Measurements from ENCODE around the gene NSFL1C. TPM values are rescaled to one million over a fixed set of nuclear protein-coding genes. Genes with fewer than 3 reads are reported as not detected.

Gene NSFL1C
- total and polyA plus RNA-seq, 3 donors from 2014 or later, result 61.8 to 107 (median 63.9) TPM

DNA sequence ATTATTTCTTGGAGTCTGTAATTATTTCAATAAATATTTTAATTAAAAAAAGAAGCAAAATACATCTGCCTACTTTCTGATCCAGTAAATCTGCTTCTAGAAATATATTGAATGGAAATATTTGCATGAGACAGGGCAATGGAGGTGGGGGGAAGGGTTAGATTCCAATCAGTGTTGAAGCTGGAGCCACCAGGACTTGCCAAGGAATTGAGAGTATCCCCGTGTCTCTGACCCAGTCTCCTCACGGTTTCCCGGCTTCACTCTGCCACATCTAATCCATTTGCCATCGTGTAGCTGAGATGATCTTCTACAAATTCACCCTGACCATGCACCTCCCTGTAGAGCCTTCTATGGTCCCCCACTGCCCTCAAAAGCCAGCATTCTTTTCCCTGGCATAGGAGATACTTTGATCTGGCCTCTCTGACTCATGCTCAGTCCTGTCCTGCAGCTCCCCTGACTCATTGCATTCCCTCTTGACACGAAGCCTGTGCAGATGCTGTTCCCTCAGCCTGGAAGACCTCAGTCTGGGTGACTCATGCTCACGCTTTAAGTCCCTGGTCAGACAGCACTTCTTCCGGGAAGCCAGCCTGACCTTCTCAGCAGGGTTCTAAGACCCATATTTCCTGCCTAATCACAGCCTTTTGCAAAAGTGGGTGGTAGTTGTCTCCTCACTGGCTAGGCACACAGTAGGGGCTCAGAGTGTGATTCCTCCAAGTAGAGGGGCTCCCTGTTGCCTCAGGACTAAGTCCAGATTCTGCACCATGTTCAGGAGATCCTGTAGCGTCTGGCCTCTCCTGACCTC is 50.8 kb downstream of the NSFL1C start:
- TF ChIP-seq POLR2A (IDR thresholded peaks at IDR 0.05), result no peak
- no peak for TF ChIP-seq CTCF (IDR thresholded peaks at IDR 0.05)
- Histone ChIP-seq H3K4me1 (no peaks in the 10 kb centered on the region), H3K9me3 (no peaks in the 10 kb centered on the region), H3K27me3 (no peaks in the 10 kb centered on the region), H3K36me3 (ENCODE audit: low read depth, missing control alignments) (no peaks in the 10 kb centered on the region), H3K27ac (no peak overlapping the region), H3K4me3 (no peak overlapping the region)
- intact Hi-C loops (cut with DNase I; ENCODE audit: low total_unique reads), result no loop called here
- 73 to 79% methylated on average over 8 of the region's 8 CpGs for WGBS, 2 donors
- no peak for DNase-seq

GRCh38 chr20:1414982-1415381 is 51.7 kb downstream of the NSFL1C start:
- Histone ChIP-seq H3K36me3 (ENCODE audit: low read depth, missing control alignments) (no peaks in the 10 kb centered on the region), H3K27me3 (no peaks in the 10 kb centered on the region), H3K4me3 (no peak overlapping the region), H3K4me1 (no peaks in the 10 kb centered on the region), H3K9me3 (no peaks in the 10 kb centered on the region), H3K27ac (no peak overlapping the region)
- DNase-seq, result no peak
- intact Hi-C loops (cut with DNase I; ENCODE audit: low total_unique reads), result no loop called here
- 73 to 87% methylated on average over 4 of the region's 4 CpGs for WGBS, 2 donors
- no peak for TF ChIP-seq POLR2A (IDR thresholded peaks at IDR 0.05)
- TF ChIP-seq CTCF (IDR thresholded peaks at IDR 0.05), result no peak

GRCh38 chr20:1405801-1406200 is 60.8 kb downstream of the NSFL1C start:
- H3K9me3 ChIP-seq, result no peaks in the 10 kb centered on the region
- no peaks in the 10 kb centered on the region for H3K27me3 ChIP-seq
- no peak overlapping the region for H3K27ac ChIP-seq
- H3K4me3 ChIP-seq, result no peak overlapping the region
- no peaks in the 10 kb centered on the region for H3K36me3 ChIP-seq (ENCODE audit: low read depth, missing control alignments)
- DNase-seq, result no peak
- WGBS, 2 donors, result 60 to 67% methylated on average over 2 of the region's 2 CpGs
- H3K4me1 ChIP-seq, result no peaks in the 10 kb centered on the region
- intact Hi-C loops (cut with DNase I; ENCODE audit: low total_unique reads), result no loop called here
- TF ChIP-seq CTCF (IDR thresholded peaks at IDR 0.05) (no peak), POLR2A (IDR thresholded peaks at IDR 0.05) (no peak)

GRCh38 chr20:1403624-1404023 is 63.0 kb downstream of the NSFL1C start:
- no peak for DNase-seq
- H3K4me1 ChIP-seq, result no peaks in the 10 kb centered on the region
- 60 to 95% methylated on average over 1 of the region's 1 CpG for WGBS, 2 donors
- no peak overlapping the region for H3K27ac ChIP-seq
- no peak for TF ChIP-seq CTCF (IDR thresholded peaks at IDR 0.05)
- no peak for TF ChIP-seq POLR2A (IDR thresholded peaks at IDR 0.05)
- intact Hi-C loops (cut with DNase I; ENCODE audit: low total_unique reads), result no loop called here
- H3K36me3 ChIP-seq (ENCODE audit: low read depth, missing control alignments), result no peaks in the 10 kb centered on the region
- H3K9me3 ChIP-seq, result no peaks in the 10 kb centered on the region
- H3K27me3 ChIP-seq, result no peaks in the 10 kb centered on the region
- H3K4me3 ChIP-seq, result no peak overlapping the region

DNA sequence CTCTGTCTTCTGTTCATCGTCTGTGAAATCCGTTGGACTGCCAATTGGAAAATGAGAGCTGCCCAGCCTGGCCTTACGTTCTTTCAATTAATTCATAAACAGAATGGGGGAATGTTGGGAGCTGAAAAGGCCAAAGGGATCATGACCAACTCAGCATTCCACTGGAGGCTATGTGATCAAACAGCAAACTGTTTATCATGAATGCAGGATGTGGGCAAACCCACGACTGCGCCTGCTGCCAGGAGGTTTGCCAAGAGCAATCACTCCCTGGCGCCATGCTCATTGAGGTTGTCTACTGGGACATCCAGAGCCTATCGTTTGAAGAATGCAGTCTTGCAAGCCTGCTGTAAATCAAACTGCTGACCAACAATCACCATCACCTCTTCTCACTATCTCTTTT is 64.5 kb downstream of the NSFL1C start:
- Histone ChIP-seq H3K4me1 (no peaks in the 10 kb centered on the region), H3K9me3 (no peaks in the 10 kb centered on the region), H3K27ac (no peak overlapping the region), H3K36me3 (ENCODE audit: low read depth, missing control alignments) (no peaks in the 10 kb centered on the region), H3K4me3 (no peak overlapping the region), H3K27me3 (no peaks in the 10 kb centered on the region)
- no peak for DNase-seq
- 78 to 84% methylated on average over 7 of the region's 7 CpGs for WGBS, 2 donors
- intact Hi-C loops (cut with DNase I; ENCODE audit: low total_unique reads), result no loop called here
- TF ChIP-seq POLR2A (IDR thresholded peaks at IDR 0.05), result no peak
- TF ChIP-seq CTCF (IDR thresholded peaks at IDR 0.05), result no peak
